K562 (cell line): ENCODE data around the gene RXRA. TPM values are rescaled to one million over a fixed set of nuclear protein-coding genes. Genes with fewer than 3 reads are reported as not detected.

Experiments used
- CAMTA2 ChIP-seq: fragments of 250-450 bp; sonication (Bioruptor Pico); conservative IDR thresholded peaks from 2 replicates; pipeline ENCODE4 v1.5.1; 2022
- DMBX1 ChIP-seq: fragments of 250-450 bp; sonication (Bioruptor Pico); IDR thresholded peaks from 2 replicates; pipeline ENCODE4 v1.8.0; 2022; ENCODE audit warnings: inconsistent platforms, mild to moderate bottlenecking, moderate library complexity, borderline replicate concordance
- HMGXB4 ChIP-seq: sonication (generic); formaldehyde crosslinking; IDR thresholded peaks from 2 replicates; pipeline ENCODE4 v1.8.1; 2023; ENCODE audit warnings: mild to moderate bottlenecking, missing genetic modification reagents
- polyA plus RNA-seq, 8 experiments: library from polyadenylated mRNA; depleted of rRNA in 4 of 8; stranded (reverse) in 5 of 8; unstranded in 3 of 8; fragments of >200 nt; fragmentation: Nextera tagmentation in 2 of 8; fragmentation: Illumina TruSeq in 1 of 8; extraction: Ambion mirVana in 2 of 8; extraction: Trizol in 1 of 8; gene quantifications; 2 replicates each; pipeline versions ENCODE4 v1.2.1 to v1.2.3, GENCODE V29; 2011 to 2014; ENCODE audit warnings: inconsistent platforms in 1 of 8, missing spikeins in 1 of 8
- total RNA-seq, 7 experiments: library from RNA; depleted of rRNA in 6 of 7; stranded (reverse); fragments of >200 nt in 6 of 7; fragmentation: Illumina TruSeq in 2 of 7; extraction: Trizol in 2 of 7; gene quantifications; 2 replicates each; pipeline versions ENCODE4 v1.2.1 to v1.2.3, GENCODE V29; 2011 to 2021; ENCODE audit warnings: low replicate concordance in 1 of 7
- TF ChIP-seq, protein P1 (sequence below), 2 experiments: fragments of 450-650 bp; IDR thresholded peaks; 2 replicates each; pipeline ENCODE4 v1.6.1; 2016; ENCODE audit warnings: mild to moderate bottlenecking in 2 of 2, borderline replicate concordance in 1 of 2, low read depth in 1 of 2, moderate library complexity in 1 of 2
- TF ChIP-seq, protein P2 (sequence below): fragments of 150-350 bp; conservative IDR thresholded peaks from 2 replicates; pipeline ENCODE4 v1.6.1; 2014; ENCODE audit warnings: low read length

RXRA gene
- total and polyA plus RNA-seq, 9 of the 15 experiments (the other 6 are each of a cell fraction or from before 2014, with no cell fraction given): 0.35 to 23.6 (median 4.6) TPM

- TF ChIP-seq, protein P1, sequence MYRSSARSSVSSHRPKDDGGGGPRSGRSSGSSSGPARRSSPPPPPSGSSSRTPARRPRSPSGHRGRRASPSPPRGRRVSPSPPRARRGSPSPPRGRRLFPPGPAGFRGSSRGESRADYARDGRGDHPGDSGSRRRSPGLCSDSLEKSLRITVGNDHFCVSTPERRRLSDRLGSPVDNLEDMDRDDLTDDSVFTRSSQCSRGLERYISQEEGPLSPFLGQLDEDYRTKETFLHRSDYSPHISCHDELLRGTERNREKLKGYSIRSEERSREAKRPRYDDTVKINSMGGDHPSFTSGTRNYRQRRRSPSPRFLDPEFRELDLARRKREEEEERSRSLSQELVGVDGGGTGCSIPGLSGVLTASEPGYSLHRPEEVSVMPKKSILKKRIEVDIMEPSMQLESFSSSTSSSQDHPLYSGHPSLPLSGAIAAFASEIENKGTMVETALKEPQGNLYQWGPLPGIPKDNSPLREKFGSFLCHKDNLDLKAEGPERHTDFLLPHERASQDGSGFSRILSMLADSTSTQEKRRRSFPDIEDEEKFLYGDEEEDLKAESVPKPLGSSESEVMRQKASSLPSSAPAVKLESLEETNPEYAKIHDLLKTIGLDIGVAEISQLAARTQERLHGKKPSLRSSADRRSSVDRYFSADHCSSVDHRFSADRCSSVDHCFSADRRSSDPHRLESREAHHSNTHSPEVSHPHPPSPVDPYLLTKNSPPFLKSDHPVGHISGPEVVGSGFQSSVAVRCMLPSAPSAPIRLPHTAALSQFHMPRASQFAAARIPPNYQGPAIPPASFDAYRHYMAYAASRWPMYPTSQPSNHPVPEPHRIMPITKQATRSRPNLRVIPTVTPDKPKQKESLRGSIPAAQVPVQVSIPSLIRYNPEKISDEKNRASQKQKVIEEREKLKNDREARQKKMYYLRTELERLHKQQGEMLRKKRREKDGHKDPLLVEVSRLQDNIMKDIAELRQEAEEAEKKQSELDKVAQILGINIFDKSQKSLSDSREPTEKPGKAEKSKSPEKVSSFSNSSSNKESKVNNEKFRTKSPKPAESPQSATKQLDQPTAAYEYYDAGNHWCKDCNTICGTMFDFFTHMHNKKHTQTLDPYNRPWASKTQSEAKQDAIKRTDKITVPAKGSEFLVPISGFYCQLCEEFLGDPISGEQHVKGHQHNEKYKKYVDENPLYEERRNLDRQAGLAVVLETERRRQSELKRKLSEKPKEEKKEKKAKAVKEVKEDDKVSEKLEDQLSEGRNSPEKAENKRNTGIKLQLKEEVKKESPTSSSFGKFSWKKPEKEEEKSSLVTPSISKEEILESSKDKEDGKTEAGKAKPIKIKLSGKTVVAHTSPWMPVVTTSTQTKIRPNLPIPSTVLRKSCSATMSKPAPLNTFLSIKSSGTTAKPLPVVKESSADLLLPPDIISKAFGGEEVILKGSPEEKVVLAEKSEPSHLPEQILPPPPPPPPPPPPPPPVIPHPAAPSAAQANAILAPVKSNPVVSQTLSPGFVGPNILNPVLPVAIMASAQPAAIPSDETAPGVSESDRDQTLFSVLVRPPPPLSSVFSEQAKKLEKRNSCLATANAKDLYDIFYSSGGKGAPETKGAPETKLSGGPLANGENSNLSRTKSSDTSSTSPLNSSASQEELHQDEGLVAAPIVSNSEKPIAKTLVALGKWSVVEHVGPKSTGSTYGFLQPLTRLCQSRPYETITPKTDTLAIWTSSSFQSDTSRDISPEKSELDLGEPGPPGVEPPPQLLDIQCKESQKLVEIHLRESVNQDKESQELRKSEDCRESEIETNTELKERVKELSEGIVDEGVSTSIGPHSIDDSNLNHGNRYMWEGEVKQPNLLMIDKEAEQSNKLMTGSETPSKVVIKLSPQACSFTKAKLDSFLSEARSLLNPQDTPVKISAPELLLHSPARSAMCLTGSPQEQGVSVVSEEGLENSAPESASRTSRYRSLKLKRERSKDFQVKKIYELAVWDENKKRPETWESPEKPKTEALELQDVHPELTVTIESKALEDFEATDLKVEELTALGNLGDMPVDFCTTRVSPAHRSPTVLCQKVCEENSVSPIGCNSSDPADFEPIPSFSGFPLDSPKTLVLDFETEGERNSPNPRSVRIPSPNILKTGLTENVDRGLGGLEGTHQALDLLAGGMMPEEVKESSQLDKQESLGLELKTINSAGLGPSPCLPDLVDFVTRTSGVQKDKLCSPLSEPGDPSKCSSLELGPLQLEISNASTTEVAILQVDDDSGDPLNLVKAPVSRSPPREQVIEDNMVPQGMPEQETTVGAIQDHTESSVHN (IDR thresholded peaks at IDR 0.05; ENCODE audit: borderline replicate concordance in 1 of 2, low read depth in 1 of 2): no peak
- no peak for TF ChIP-seq DMBX1 (CRISPR knock-in tag)
- TF ChIP-seq, protein P2, sequence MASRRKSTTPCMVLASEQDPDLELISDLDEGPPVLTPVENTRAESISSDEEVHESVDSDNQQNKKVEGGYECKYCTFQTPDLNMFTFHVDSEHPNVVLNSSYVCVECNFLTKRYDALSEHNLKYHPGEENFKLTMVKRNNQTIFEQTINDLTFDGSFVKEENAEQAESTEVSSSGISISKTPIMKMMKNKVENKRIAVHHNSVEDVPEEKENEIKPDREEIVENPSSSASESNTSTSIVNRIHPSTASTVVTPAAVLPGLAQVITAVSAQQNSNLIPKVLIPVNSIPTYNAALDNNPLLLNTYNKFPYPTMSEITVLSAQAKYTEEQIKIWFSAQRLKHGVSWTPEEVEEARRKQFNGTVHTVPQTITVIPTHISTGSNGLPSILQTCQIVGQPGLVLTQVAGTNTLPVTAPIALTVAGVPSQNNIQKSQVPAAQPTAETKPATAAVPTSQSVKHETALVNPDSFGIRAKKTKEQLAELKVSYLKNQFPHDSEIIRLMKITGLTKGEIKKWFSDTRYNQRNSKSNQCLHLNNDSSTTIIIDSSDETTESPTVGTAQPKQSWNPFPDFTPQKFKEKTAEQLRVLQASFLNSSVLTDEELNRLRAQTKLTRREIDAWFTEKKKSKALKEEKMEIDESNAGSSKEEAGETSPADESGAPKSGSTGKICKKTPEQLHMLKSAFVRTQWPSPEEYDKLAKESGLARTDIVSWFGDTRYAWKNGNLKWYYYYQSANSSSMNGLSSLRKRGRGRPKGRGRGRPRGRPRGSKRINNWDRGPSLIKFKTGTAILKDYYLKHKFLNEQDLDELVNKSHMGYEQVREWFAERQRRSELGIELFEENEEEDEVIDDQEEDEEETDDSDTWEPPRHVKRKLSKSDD: no peak
- no peak for TF ChIP-seq CAMTA2 (CRISPR knock-in tag)
- no peak for TF ChIP-seq HMGXB4 (CRISPR knock-in tag)
Observed at GRCh38 chr9:134373953-134374300, 47.7 kb downstream of the RXRA start (continued).
